NAMALWA (cell line): ENCODE data around the gene DPYSL3.

ENCODE experiments used
- DNase-seq: peaks from one replicate; pipeline ENCODE4 v3.0.0-alpha.2; 2015; ENCODE audit warnings: low spot score

The DPYSL3 gene

GRCh38 chr5:147472664-147473475, 37.0 kb downstream of the DPYSL3 start:
- DNase-seq = no peak

GRCh38 chr5:147467973-147468508, 41.8 kb downstream of the DPYSL3 start:
- DNase-seq = no peak

GRCh38 chr5:147466360-147466980, 43.4 kb downstream of the DPYSL3 start:
- no peak for DNase-seq

DNA sequence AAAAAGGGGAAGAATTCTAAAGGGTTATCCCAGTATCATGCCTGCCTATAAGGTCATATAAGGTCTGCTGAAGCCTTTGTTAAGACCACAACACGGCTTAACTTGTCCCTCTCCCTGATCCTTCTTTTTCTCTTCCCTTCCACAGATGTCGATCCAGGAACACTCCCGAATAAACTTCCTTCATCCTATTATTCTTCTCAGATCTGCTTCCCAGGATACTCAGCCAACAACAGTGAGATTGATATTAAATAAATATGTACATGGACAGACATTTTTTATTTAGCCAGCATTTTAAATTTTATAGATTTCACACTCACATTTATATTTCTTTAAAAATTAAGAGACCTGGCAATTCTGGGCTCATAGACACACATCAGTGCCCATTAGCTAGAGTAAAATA, 44.1 kb downstream of the DPYSL3 start:
- DNase-seq = no peak

DNA sequence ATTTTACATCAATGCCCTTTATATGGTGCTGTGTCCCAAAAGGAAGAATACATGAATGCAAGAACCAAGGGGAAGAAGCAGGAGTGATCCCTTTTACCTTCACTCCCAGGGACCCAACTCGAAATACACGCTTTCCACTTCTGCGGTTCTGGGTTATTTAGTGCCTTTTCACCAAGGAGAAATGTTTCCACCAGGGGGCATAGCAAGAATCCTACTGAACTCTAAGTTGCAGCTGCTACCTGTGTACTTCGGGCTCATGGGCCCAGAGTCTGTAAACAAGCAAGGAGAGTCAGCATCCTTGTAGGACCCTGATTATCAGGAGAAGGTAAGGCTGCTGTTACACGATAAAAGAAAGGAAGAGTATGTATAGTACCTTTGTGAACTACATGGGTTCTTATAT, 45.7 kb downstream of the DPYSL3 start:
- DNase-seq = peak; percentile 38

- DNase-seq = no peak
Measured at GRCh38 chr5:147461915-147462314, 48.0 kb downstream of the DPYSL3 start.

DNA sequence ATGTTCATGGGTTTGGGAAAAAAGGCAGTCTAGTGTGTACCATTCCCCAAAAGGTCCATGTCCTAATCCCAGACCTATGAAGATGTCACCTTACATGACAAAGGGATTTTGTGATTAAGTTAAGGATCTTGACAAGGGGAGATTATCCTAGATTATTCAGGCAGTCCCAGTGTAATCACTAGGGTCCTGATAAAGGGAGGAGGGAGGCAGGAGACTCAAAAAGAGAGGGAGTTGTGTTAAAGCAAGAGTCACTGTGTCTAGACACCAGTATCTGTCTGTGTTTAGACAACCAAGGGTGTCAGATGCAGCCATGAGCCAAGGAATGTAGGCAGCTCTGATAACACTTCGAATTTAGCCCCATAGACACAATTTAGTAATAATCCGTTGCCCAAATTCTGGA, 49.5 kb downstream of the DPYSL3 start:
- DNase-seq = no peak

GRCh38 chr5:147458581-147458980, 51.3 kb downstream of the DPYSL3 start:
- no peak for DNase-seq

DNA sequence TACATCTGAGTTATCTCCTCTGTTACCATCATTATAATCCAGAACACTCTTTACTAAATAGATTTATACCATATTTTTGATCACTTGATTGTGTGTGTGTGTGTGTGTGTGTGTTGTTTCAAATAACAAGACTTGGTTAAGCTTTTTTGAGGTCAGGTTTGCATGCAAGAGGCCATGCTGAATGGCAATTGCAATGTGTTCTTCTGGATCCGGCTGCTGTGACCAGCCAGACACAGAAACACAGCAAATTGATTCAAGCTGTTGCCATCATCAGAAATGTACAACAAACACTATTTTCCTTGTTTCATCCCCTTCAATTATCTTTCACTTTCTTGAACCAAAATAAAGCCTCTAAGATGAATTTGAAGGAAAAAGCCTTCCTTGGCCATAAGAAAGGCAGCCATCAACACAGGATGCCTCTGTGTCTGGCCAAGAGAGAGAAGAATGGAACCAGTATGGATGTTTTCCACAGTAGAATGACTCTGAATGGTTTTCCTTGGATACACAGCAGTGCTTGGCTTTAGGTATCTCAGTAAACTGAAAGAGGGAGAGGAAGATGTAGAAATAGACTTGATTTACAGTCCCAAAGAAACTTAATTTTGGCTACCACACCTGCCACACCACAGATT, 53.9 kb downstream of the DPYSL3 start:
- DNase-seq = no peak

DNA sequence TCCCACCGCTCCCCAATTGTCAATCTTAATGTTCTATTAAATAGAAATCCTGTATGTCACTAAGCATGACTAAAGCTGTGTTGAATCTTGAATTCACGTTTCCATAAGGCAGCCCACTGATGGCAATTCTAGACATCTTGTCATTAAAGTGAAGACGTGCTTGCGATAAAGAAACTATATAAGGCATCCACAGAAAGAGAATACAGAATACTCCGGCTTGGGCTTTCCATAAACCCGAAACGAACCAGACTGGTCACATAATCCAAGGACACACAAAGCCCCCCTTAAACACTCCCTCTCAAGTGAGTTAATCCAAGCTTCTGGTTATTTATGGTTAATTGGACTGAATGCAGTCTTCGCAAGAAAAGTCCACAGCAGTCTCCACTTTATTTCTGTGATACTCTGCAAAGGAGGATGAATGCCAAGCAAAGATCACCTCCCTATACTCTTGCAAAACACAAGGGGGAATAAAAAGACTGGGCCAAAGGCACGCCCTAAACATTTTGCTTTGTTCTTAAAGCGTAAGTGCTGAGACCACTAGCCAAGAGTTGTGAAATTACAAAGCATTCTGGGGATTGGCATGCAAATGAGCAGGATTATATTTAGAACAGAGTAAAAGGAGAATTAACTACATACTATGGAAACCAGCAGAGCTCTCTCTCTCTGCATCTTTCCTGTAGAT, 54.7 kb downstream of the DPYSL3 start:
- DNase-seq = peak; percentile 23

GRCh38 chr5:147453875-147454814, 55.7 kb downstream of the DPYSL3 start:
- DNase-seq = peak; percentile 44

- no peak for DNase-seq
Measured at GRCh38 chr5:147452165-147452811, 57.6 kb downstream of the DPYSL3 start.

- no peak for DNase-seq
Measured at GRCh38 chr5:147451193-147451592, 58.7 kb downstream of the DPYSL3 start.

DNA sequence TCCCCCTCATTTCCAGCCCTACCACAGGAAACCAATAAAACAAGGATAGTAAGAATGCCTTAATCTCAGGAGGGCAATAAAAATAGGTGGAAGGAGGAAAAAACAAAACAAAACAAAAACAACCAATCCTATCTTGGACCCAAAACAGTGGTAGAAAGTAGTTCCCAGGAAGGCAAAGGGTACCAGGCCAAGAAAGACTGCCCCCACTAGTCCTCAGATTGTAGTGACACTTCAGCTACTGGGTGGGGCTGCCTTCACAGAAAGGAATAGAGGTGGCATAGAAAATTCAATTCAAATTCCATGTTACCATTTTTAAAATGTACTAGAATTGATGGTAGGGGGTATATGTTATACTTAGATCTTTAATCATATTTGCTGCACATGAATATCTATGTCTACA, 59.3 kb downstream of the DPYSL3 start:
- no peak for DNase-seq

DNA sequence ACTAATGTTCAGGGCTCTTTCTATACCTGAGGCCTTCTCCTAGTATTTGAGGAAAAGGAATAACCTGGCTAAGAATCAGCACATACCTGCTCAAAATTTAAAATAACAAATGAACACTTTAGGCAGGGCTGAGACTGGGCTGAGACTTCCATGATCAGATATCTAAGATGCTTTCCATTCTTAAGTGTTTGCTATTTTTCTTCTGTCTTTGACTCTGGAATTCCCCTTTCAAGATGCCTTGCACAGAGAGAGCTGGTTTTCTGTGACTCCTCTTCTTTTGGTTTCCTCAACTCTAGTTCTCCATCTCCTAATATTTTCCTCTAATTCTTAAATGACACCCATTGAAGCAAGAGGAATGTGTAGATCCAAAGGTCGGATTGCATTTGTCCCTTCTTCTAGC, 61.1 kb downstream of the DPYSL3 start:
- DNase-seq = no peak

- DNase-seq = no peak
Measured at GRCh38 chr5:147446523-147446922, 63.3 kb downstream of the DPYSL3 start.

DNA sequence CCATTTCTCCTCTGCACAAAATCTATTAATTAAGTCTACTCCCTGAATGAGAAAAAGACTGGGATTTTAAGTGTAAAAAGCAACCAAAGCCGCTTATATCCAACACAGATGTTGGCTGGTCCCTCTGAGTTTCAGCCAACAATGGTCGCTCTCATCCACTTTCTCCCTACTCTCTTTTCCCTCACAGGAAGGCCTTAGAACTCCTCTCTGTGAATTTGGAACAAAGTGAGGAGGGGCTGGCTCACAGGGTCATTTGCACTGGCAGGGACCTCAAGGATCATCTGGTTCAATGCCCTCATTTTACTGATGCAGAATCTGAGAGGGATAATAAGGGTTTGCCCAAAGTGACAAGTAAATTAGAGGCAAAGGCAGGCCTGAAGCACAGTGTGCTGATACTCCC, 64.0 kb downstream of the DPYSL3 start:
- no peak for DNase-seq

- DNase-seq = no peak
Measured at GRCh38 chr5:147445090-147445489, 64.8 kb downstream of the DPYSL3 start.

DNA sequence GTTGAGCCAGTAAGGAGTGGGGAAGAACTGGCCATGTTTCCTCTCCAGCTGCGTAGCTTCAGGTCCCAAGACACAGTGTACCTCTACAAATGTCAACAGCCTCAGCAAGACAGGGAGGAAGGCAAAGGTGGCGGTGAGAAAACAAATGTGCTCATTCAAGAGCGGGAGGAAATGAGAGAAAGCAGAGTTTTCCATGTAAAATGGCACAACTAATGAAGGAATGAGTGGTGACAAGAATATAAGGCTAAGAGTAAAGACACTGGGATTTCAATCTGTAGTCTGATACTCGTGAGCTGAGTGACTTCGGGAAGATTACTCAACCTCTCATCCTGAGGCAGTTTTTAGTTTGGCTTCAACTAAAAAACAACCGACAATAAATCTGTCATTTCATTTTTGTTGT, 67.6 kb downstream of the DPYSL3 start:
- no peak for DNase-seq

- no peak for DNase-seq
Measured at GRCh38 chr5:147441191-147441695, 68.6 kb downstream of the DPYSL3 start.

- DNase-seq = no peak
Measured at GRCh38 chr5:147439254-147439653, 70.6 kb downstream of the DPYSL3 start.
